Activated naive CD8-positive, alpha-beta T cell treated with anti-CD3 and anti-CD28 coated beads, Interleukin-2, amount 10 ng/mL, durations not matched to agents 7 days and 5 days (primary cell): Measurements from ENCODE around the gene SMC3. TPM values are rescaled to one million over a fixed set of nuclear protein-coding genes. Genes with fewer than 3 reads are reported as not detected.
"Not testable (repeated sequence)": the region's sequence is repeated elsewhere in the genome, so short reads cannot be mapped to it uniquely, and the experiment has no call there.

ENCODE experiments used
- ATAC-seq: fragments of 150-1000 bp; cut with Tn5 transposase; one replicate; pipeline ENCODE4 v1.10.0; 2021; ENCODE audit warnings: low read depth, moderate library complexity
- POLR2A ChIA-PET: fragments of 350-600 bp; sonication (Branson Sonifier 250); formaldehyde crosslinking; loops from one replicate; lab custom pipeline; 2021; ENCODE audit warnings: antibody characterized with exemption; lab: Charles Lee
- DNase-seq: peaks from one replicate; pipeline ENCODE4 v3.0.0; 2021
- H3K27ac Mint-ChIP-seq: one replicate; pipeline ENCODE4 v1.8.0; 2022; ENCODE audit warnings: mild to moderate bottlenecking, mixed read lengths
- H3K27me3 Mint-ChIP-seq: one replicate; pipeline ENCODE4 v1.8.0; 2022; ENCODE audit warnings: mild to moderate bottlenecking, moderate library complexity, mixed read lengths
- H3K36me3 Mint-ChIP-seq: one replicate; pipeline ENCODE4 v1.8.0; 2021; ENCODE audit warnings: mild to moderate bottlenecking, mixed read lengths
- H3K4me1 Mint-ChIP-seq: one replicate; pipeline ENCODE4 v1.8.0; 2021; ENCODE audit warnings: mixed read lengths
- H3K4me3 Mint-ChIP-seq: one replicate; pipeline ENCODE4 v1.8.0; 2022; ENCODE audit warnings: mild to moderate bottlenecking, moderate library complexity, mixed read lengths
- H3K9me3 Mint-ChIP-seq: one replicate; pipeline ENCODE4 v1.8.0; 2021; ENCODE audit warnings: mixed read lengths
- total RNA-seq, 2 experiments: library from RNA; stranded (reverse); gene quantifications; one replicate each; pipeline ENCODE4 v1.2.3, GENCODE V29; 2021

The SMC3 gene
- total RNA-seq, 2 experiments from 2014 or later, result 66.5 to 67.7 TPM

DNA sequence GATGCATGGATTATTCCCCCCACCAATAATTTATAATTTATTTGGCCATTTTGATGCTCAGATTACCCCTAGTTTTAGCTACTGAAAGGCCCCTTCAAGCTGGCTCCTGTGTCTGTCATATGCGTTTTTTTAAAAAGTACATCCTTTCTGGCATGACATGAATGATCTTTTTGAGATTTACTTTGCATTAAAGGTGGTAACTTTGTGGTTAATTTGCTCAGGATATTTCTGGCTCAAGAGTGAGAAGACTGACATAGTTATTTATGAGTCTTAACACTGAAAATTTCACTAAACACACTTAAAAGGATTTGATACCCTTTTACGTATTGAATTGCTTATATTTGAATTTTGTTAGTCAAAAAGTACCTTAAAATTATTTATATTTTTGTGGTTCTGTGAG, 5.4 kb downstream of the SMC3 start:
- DNase-seq (no peak), ATAC-seq (no peak)
- no peak overlapping the region for H3K4me3 Mint-ChIP-seq
- H3K36me3 Mint-ChIP-seq, result peaks cover 21% of the 10 kb centered on the region
- H3K27ac Mint-ChIP-seq, result no peak overlapping the region
- POLR2A ChIA-PET, result no interaction called here
- peaks cover 52% of the 10 kb centered on the region for H3K4me1 Mint-ChIP-seq
- no peaks in the 10 kb centered on the region for H3K9me3 Mint-ChIP-seq
- no peaks in the 10 kb centered on the region for H3K27me3 Mint-ChIP-seq

DNA sequence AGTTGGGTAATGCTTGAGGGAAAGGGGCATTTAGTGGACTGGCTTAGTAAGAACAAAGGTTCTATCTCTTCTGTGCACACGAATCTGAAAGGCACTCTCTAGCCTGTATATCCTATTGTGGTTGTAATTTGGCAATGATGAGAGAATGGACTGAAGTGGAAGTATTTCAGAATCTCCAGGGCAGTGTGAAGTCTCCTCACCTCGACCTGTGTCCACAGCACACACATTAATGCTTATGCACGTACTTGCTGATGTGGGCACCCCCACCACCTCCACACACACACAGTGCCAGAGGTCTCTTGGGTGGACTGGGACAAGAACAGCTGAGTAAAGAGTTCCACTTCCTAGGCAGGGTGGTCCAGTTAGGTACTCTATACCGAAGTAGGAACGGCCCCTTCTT, 6.9 kb downstream of the SMC3 start:
- ATAC-seq, result peak; percentile 33
- Mint-ChIP-seq H3K36me3 (peaks cover 31% of the 10 kb centered on the region), H3K27me3 (no peaks in the 10 kb centered on the region), H3K4me3 (no peak overlapping the region), H3K27ac (no peak overlapping the region), H3K4me1 (peaks cover 48% of the 10 kb centered on the region), H3K9me3 (no peaks in the 10 kb centered on the region)
- DNase-seq, result no peak
- POLR2A ChIA-PET, result no interaction called here

DNA sequence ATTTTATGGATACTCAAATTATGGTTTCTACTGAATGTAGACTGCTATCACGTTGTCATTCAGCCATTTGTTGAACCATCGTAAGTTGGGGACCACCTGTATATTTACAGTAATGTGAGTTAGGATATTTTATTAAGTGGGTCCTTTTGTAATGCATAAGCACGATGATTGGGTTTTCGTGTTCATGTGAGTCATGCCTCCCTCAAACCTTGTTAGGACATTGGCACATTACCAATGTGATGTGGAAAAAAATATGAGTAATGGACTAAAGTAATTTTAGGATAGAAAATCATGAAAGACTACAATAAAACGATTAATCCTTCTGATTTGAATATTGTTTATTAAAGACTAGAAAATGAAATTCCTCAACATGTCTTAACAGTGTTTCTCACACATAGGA, 8.7 kb downstream of the SMC3 start:
- Mint-ChIP-seq H3K4me1 (peaks cover 33% of the 10 kb centered on the region), H3K27me3 (no peaks in the 10 kb centered on the region), H3K4me3 (no peak overlapping the region), H3K27ac (no peak overlapping the region), H3K9me3 (no peaks in the 10 kb centered on the region), H3K36me3 (peaks cover 27% of the 10 kb centered on the region)
- ATAC-seq (no peak), DNase-seq (no peak)
- POLR2A ChIA-PET, result interaction anchor here (0.6 kb wide), 2 partner anchors 8 to 18 kb away, joined by 3 to 4 read pairs; no protein-coding TSS in a partner anchor

DNA sequence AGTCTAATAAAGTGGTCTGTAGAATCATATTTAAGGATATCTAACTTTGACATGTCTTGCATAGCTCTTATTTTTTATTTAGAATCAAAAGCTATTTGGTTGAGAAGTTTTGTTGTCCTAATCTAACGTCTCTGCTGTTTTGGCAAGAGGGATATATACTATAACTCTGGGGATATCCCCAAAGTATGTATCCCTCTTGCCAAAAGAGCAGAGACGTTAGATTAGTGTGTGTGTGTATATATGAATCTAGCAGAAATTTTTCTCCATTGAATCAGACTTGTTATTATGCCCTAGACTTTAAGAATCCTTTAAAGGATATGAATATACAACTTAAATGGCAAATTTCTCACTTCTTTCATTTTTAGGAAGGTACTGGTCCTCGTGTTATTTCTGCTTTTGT, 9.6 kb downstream of the SMC3 start:
- H3K9me3 Mint-ChIP-seq, result no peaks in the 10 kb centered on the region
- POLR2A ChIA-PET, result interaction anchor here (0.6 kb wide), 1 partner anchor 9 kb away, joined by 3 read pairs; no protein-coding TSS in a partner anchor
- ATAC-seq, result no peak

DNA sequence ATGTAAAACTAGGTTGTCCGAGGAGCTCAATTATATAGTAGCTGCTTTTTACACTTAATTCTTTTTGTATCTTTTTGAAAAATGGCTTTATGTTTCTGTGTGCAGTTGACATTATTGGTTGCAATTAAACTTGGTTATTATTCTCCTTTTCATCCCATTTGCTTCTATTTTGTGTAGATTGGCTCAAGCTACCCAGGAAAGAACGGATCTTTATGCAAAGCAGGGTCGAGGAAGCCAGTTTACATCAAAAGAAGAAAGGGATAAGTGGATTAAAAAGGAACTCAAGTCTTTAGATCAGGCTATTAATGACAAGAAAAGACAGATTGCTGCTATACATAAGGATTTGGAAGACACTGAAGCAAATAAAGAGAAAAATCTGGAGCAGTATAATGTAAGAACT, 16.5 kb downstream of the SMC3 start:
- peaks cover 29% of the 10 kb centered on the region for H3K36me3 Mint-ChIP-seq
- no peaks in the 10 kb centered on the region for H3K4me1 Mint-ChIP-seq
- no peaks in the 10 kb centered on the region for H3K27me3 Mint-ChIP-seq
- POLR2A ChIA-PET, result no interaction called here
- no peak overlapping the region for H3K27ac Mint-ChIP-seq
- H3K4me3 Mint-ChIP-seq, result no peak overlapping the region
- DNase-seq (no peak), ATAC-seq (no peak)
- H3K9me3 Mint-ChIP-seq, result no peaks in the 10 kb centered on the region

More for the DNA sequence above, 9.6 kb downstream of the SMC3 start:
- DNase-seq, result no peak
- H3K27me3 Mint-ChIP-seq, result no peaks in the 10 kb centered on the region
- peaks cover 29% of the 10 kb centered on the region for H3K36me3 Mint-ChIP-seq
- H3K27ac Mint-ChIP-seq, result no peak overlapping the region
- H3K4me3 Mint-ChIP-seq, result no peak overlapping the region
- peaks cover 30% of the 10 kb centered on the region for H3K4me1 Mint-ChIP-seq

DNA sequence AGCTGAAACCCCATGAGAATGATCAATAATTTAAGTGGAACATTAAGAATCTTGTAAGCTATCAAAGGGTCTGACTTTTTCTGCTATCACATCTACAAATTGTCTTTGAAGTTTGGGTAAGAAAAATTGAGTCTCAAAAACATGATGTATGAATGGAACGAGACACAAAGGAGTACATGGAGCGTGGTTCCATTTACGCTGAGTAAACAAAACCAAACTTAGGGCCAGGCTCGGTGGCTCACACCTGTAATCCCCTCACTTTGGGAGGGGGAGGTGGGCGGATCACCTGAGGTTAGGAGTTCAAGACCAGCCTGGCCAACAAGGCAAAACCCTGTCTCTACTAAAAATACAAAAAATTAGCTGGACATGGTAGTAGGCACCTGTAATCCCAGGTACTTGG, 24.3 kb downstream of the SMC3 start:
- H3K4me1 Mint-ChIP-seq, result no peaks in the 10 kb centered on the region
- peaks cover 23% of the 10 kb centered on the region for H3K36me3 Mint-ChIP-seq
- DNase-seq (no peak), ATAC-seq (no peak)
- H3K9me3 Mint-ChIP-seq, result no peaks in the 10 kb centered on the region
- no peak overlapping the region for H3K4me3 Mint-ChIP-seq
- POLR2A ChIA-PET, result no interaction called here
- H3K27me3 Mint-ChIP-seq, result no peaks in the 10 kb centered on the region
- no peak overlapping the region for H3K27ac Mint-ChIP-seq

DNA sequence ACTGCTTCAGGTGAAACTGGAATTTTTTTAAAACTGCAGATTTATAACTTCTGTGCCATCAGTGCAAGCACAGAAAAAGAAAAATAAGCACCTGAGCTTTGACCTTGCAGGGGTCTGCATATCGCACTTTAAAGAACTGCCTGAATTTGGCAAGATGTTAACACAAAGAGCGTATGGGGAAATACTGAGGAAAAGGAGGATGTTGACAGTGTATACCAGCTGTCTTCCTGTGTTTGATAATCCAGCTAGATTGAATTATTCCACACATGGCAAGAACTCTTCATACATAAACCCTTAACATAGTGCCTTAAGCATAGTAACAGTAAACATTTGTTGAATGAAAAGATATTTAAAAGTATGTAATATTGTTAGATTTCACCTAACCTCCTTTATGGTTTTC, 30.0 kb downstream of the SMC3 start:
- ATAC-seq (no peak), DNase-seq (no peak)
- POLR2A ChIA-PET, result no interaction called here
- Mint-ChIP-seq H3K27ac (no peak overlapping the region), H3K9me3 (no peaks in the 10 kb centered on the region), H3K4me3 (no peak overlapping the region), H3K36me3 (peaks cover 22% of the 10 kb centered on the region), H3K4me1 (no peaks in the 10 kb centered on the region), H3K27me3 (no peaks in the 10 kb centered on the region)

DNA sequence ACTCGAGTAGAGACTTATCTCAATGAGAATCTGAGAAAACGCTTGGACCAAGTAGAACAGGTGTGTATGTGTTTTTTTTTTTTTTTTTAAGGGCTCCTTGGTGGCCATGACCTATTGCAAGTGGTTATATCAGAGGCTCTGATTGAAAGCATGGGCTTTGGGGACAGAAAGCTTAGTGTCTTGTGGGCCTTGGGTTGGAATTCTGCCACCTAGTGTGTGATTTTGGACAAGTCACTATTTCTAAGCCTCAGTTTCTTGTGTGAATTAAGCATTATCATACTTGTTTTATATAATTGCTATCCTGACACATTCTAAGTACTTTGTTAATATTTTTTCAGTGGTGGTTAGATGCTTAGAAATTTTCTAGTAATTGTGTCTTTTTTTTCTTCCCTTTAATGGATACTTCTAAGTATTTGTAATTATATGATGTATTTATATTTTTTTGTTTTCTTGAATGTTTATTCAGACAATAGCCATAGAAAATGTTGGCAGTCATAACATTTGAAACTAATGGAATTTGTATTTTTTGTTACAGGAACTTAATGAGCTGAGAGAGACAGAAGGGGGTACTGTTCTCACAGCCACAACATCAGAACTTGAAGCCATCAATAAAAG, 33.1 kb downstream of the SMC3 start:
- POLR2A ChIA-PET, result interaction anchor here (0.7 kb wide), 1 partner anchor 83 kb away, joined by 4 read pairs; no protein-coding TSS in a partner anchor
- Mint-ChIP-seq H3K36me3 (peaks cover 19% of the 10 kb centered on the region), H3K27ac (no peak overlapping the region), H3K27me3 (no peaks in the 10 kb centered on the region), H3K4me1 (no peaks in the 10 kb centered on the region), H3K9me3 (no peaks in the 10 kb centered on the region), H3K4me3 (no peak overlapping the region)
- DNase-seq (no peak), ATAC-seq (peak; percentile 61)

DNA sequence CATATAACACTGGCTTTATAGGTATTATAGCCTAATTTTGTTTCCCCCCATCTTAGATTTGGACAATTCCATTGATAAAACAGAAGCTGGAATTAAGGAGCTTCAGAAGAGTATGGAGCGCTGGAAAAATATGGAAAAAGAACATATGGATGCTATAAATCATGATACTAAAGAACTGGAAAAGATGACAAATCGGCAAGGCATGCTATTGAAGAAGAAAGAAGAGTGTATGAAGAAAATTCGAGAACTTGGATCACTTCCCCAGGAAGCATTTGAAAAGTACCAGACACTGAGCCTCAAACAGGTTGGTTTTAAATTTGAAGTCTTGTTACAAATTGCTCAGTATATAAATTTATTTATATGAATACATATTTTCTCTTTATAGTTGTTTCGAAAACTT, 34.1 kb downstream of the SMC3 start:
- Mint-ChIP-seq H3K27me3 (no peaks in the 10 kb centered on the region), H3K27ac (no peak overlapping the region), H3K4me3 (no peak overlapping the region), H3K36me3 (peaks cover 19% of the 10 kb centered on the region), H3K4me1 (no peaks in the 10 kb centered on the region), H3K9me3 (no peaks in the 10 kb centered on the region)
- DNase-seq (no peak), ATAC-seq (no peak)
- POLR2A ChIA-PET, result no interaction called here

DNA sequence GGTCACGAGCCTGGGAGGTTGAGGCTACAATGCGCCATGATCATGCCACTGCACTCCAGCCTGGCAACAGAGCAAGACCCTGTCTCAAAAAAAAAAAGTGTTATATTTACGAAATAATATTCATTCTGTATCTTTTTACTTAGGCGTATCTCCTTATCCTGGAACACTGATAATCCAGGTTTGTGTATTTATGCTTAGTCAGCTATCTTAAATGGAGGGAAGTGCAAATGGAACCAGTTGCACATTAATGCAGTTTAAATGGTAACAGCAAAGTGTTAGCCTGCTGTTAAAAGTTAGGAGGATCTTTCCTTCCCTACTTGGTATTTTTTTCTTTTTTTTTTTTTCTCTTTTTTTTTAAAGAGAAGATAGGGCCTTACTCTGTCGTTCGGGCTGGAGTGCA, 40.6 kb downstream of the SMC3 start:
- peaks cover 6% of the 10 kb centered on the region for H3K36me3 Mint-ChIP-seq
- H3K27me3 Mint-ChIP-seq, result no peaks in the 10 kb centered on the region
- no peaks in the 10 kb centered on the region for H3K9me3 Mint-ChIP-seq
- H3K4me1 Mint-ChIP-seq, result peaks cover 25% of the 10 kb centered on the region
- DNase-seq (no peak), ATAC-seq (no peak)
- no peak overlapping the region for H3K27ac Mint-ChIP-seq
- POLR2A ChIA-PET, result no interaction called here
- no peak overlapping the region for H3K4me3 Mint-ChIP-seq

DNA sequence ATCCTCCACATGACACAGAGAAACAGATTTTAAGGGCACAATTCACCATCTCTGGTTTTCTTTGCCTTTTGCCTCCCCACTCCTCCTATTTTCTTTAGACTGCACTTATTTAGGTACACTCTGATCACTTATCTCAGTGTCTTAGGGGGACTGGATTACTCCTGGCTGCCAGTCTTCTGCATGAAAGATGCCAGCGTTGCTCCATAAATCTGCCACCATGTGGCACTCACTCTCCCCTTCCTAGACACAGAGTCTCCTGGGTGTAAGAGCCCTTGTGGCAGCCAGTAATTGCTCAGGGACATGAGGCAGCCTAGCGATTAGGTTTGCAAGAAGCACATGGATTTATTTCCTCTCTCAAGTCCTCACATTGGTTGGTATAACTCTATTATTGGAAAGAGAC, 42.1 kb downstream of the SMC3 start:
- Mint-ChIP-seq H3K27me3 (no peaks in the 10 kb centered on the region), H3K4me3 (no peak overlapping the region), H3K27ac (no peak overlapping the region), H3K4me1 (peaks cover 25% of the 10 kb centered on the region), H3K9me3 (no peaks in the 10 kb centered on the region), H3K36me3 (peaks cover 3% of the 10 kb centered on the region)
- ATAC-seq, result no peak
- no peak for DNase-seq
- POLR2A ChIA-PET, result no interaction called here

DNA sequence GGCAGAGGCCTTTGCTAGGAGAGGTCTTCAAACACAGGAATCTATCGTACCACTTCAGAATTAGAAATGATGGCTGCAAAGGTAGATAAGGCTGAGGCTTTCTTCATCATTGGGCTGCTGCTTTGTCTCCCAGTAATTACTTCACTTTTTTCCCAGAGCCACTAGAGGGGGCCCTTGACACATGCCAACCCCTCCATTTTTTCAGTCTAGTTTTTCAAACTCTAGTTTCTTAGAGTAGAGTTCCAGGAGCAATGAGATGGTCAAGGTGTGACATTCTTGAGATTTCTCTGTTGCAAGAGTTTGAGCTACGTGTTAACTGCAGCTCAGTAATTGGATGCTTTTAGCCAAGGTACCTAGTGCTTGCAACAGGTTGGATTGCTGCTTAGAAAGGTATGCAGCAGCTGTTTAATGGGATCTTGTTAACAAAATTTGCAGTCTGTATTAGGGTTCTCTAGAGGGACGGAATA, 42.8 kb downstream of the SMC3 start:
- DNase-seq (no peak), ATAC-seq (peak; percentile 49)
- Mint-ChIP-seq H3K27ac (peak overlapping the region; percentile 0), H3K4me3 (no peak overlapping the region), H3K4me1 (peaks cover 26% of the 10 kb centered on the region), H3K36me3 (no peaks in the 10 kb centered on the region), H3K9me3 (no peaks in the 10 kb centered on the region), H3K27me3 (no peaks in the 10 kb centered on the region)
- POLR2A ChIA-PET, result interaction anchor here (0.9 kb wide), 1 partner anchor 62 kb away, joined by 3 read pairs; no protein-coding TSS in a partner anchor

DNA sequence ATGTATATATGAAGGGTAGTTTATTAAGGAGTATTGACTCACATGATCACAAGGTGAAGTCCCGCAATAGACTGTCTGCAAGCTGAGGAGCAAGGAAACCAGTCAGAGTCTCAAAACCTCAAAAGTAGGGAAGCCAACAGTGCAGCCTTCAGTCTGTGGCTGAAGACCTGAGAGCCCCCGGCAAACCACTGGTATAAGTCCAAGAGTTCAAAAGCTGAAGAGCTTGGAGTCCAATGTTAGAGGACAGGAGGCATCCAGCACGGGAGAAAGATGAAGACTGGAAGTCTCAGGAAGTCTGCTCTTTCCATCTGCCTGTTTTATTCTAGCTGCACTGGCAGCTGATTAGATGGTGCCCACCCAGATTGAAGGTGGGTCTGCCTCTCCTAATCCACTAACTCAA, 43.3 kb downstream of the SMC3 start:
- not testable (repeated sequence) for H3K27me3 Mint-ChIP-seq, H3K4me3 Mint-ChIP-seq, H3K9me3 Mint-ChIP-seq, DNase-seq, ATAC-seq, H3K36me3 Mint-ChIP-seq
- H3K4me1 Mint-ChIP-seq, result peaks cover 30% of the 10 kb centered on the region
- H3K27ac Mint-ChIP-seq, result peak overlapping the region; percentile 0
- POLR2A ChIA-PET, result interaction anchor here (0.9 kb wide), 1 partner anchor 62 kb away, joined by 3 read pairs; no protein-coding TSS in a partner anchor

DNA sequence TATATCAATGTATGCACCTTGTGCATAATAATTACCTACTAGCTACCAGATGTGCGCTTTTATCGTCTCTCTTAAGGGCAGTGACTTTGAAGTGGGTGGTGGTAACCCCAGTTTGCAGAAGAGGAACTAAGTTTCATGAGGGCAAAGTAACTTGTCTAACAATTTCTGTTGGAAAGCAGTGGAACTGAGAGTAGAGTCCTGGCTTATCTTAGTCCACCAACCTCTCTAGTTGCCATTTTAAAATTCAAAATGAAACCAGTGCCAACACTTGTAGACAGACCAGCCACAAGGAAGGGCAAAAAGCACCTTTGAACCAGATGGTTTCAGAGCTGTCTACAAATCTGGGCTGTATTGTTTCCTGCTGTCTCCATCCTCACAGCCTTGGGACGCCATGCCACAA, 44.6 kb downstream of the SMC3 start:
- H3K27ac Mint-ChIP-seq, result no peak overlapping the region
- DNase-seq, result no peak
- no peaks in the 10 kb centered on the region for H3K36me3 Mint-ChIP-seq
- POLR2A ChIA-PET, result no interaction called here
- H3K27me3 Mint-ChIP-seq, result no peaks in the 10 kb centered on the region
- ATAC-seq, result no peak
- H3K4me1 Mint-ChIP-seq, result peaks cover 35% of the 10 kb centered on the region
- H3K4me3 Mint-ChIP-seq, result peak overlapping the region; percentile 17
- no peaks in the 10 kb centered on the region for H3K9me3 Mint-ChIP-seq
